GM23338 (cell line): ENCODE data around the gene NEB. TPM values are rescaled to one million over a fixed set of nuclear protein-coding genes. Genes with fewer than 3 reads are reported as not detected.

Source experiments
- ATAC-seq: fragments of 200-7000 bp; cut with Tn5 transposase; 3 replicates; pipeline ENCODE4 v1.9.1; 2020
- DNase-seq: peaks from one replicate; pipeline ENCODE4 v3.0.0-alpha.2; 2015; ENCODE audit warnings: low spot score
- H2AFZ ChIP-seq: fragments of 200-600 bp; sonication (generic); 2 replicates; pipeline ENCODE4 v1.8.0; 2016; ENCODE audit warnings: antibody characterized with exemption, mild to moderate bottlenecking, moderate library complexity
- H3F3A ChIP-seq: fragments of 200-600 bp; sonication (generic); replicated peaks from 2 replicates; pipeline ENCODE4 v1.8.0; 2017; ENCODE audit warnings: antibody characterized with exemption, mixed run types, low read depth
- H3K27ac ChIP-seq: fragments of 200-600 bp; sonication (generic); 2 replicates; pipeline ENCODE4 v1.6.1; 2016; ENCODE audit warnings: low read depth
- H3K27me3 ChIP-seq: fragments of 200-600 bp; sonication (generic); 2 replicates; pipeline ENCODE4 v1.8.0; 2016; ENCODE audit warnings: mild to moderate bottlenecking, mixed run types, moderate library complexity; ENCODE audit not compliant: insufficient read depth
- H3K36me3 ChIP-seq: fragments of 200-600 bp; sonication (generic); 2 replicates; pipeline ENCODE4 v1.8.0; 2016; ENCODE audit warnings: mild to moderate bottlenecking; ENCODE audit not compliant: insufficient read depth
- H3K4me1 ChIP-seq: fragments of 200-600 bp; sonication (generic); 2 replicates; pipeline ENCODE4 v1.8.0; 2016; ENCODE audit warnings: mild to moderate bottlenecking, moderate library complexity; ENCODE audit not compliant: insufficient read depth
- H3K4me2 ChIP-seq: fragments of 200-600 bp; sonication (generic); 2 replicates; pipeline ENCODE4 v1.7.1; 2017; ENCODE audit warnings: mixed run types
- H3K4me3 ChIP-seq: fragments of 200-600 bp; sonication (generic); 2 replicates; pipeline ENCODE4 v1.6.1; 2016; ENCODE audit warnings: mixed run types
- H3K79me2 ChIP-seq: fragments of 200-600 bp; sonication (generic); replicated peaks from 2 replicates; pipeline ENCODE4 v1.8.0; 2017; ENCODE audit warnings: mild to moderate bottlenecking; ENCODE audit not compliant: insufficient read depth
- H3K9me2 ChIP-seq: fragments of 200-600 bp; sonication (generic); 2 replicates; pipeline ENCODE4 v1.8.0; 2017; ENCODE audit not compliant: insufficient read depth
- H4K20me1 ChIP-seq: fragments of 200-600 bp; sonication (generic); replicated peaks from 2 replicates; pipeline ENCODE4 v1.8.0; 2017; ENCODE audit warnings: mild to moderate bottlenecking; ENCODE audit not compliant: insufficient read depth
- H3K27ac Mint-ChIP-seq: 2 replicates; pipeline ENCODE4 v1.8.0; 2020; ENCODE audit warnings: inconsistent platforms, mild to moderate bottlenecking, moderate library complexity, mixed read lengths
- H3K27me3 Mint-ChIP-seq: 3 replicates; pipeline ENCODE4 v1.8.0; 2022; ENCODE audit warnings: low read depth, mild to moderate bottlenecking, moderate library complexity, mixed read lengths, inconsistent platforms; ENCODE audit not compliant: insufficient read depth, poor library complexity
- H3K36me3 Mint-ChIP-seq: 3 replicates; pipeline ENCODE4 v1.8.0; 2021; ENCODE audit warnings: low read depth, mild to moderate bottlenecking, inconsistent platforms, moderate library complexity, mixed read lengths
- H3K4me1 Mint-ChIP-seq: 3 replicates; pipeline ENCODE4 v1.8.0; 2020; ENCODE audit warnings: mild to moderate bottlenecking, inconsistent platforms, mixed read lengths
- H3K4me3 Mint-ChIP-seq: 3 replicates; pipeline ENCODE4 v1.8.0; 2021; ENCODE audit warnings: moderate library complexity, mild to moderate bottlenecking, inconsistent platforms, mixed read lengths
- H3K9me3 Mint-ChIP-seq: 3 replicates; pipeline ENCODE4 v1.8.0; 2020; ENCODE audit warnings: moderate library complexity, mild to moderate bottlenecking, inconsistent platforms, mixed read lengths
- CREB1 ChIP-seq: fragments of 250-450 bp; sonication (Bioruptor Pico); IDR thresholded peaks from 2 replicates; pipeline ENCODE4 v1.5.0; 2020; ENCODE audit warnings: low read depth, mild to moderate bottlenecking, moderate library complexity
- CTCF ChIP-seq, 2 experiments: fragments of 200-600 bp in 1 of 2; sonication (generic) in 1 of 2; conservative IDR thresholded peaks; 2 replicates each; pipeline versions ENCODE4 v1.5.1 to v1.6.1; 2016 to 2017; ENCODE audit warnings: antibody characterized with exemption in 2 of 2, low read depth in 2 of 2, mild to moderate bottlenecking in 2 of 2, moderate library complexity in 1 of 2
- ETS1 ChIP-seq: IDR thresholded peaks from 2 replicates; pipeline ENCODE4 v1.6.1; 2016; ENCODE audit warnings: antibody characterized with exemption
- EZH2 ChIP-seq: fragments of 200-600 bp; sonication (generic); IDR thresholded peaks from one replicate; pipeline ENCODE4 v1.8.0; 2017; ENCODE audit warnings: antibody characterized with exemption, mild to moderate bottlenecking, low read depth; ENCODE audit not compliant: unreplicated experiment
- EZH2phosphoT487 ChIP-seq: fragments of 200-600 bp; sonication (generic); IDR thresholded peaks from one replicate; pipeline ENCODE4 v1.8.1; 2018; ENCODE audit warnings: antibody characterized with exemption; ENCODE audit not compliant: unreplicated experiment
- JUNB ChIP-seq: IDR thresholded peaks from one replicate; pipeline ENCODE4 v1.6.1; 2016; ENCODE audit warnings: antibody characterized with exemption; ENCODE audit not compliant: unreplicated experiment
- NANOG ChIP-seq: IDR thresholded peaks from 2 replicates; pipeline ENCODE4 v1.6.1; 2016; ENCODE audit warnings: antibody characterized with exemption, borderline replicate concordance
- POLR2AphosphoS5 ChIP-seq: IDR thresholded peaks from 2 replicates; pipeline ENCODE4 v1.6.1; 2016; ENCODE audit warnings: antibody characterized with exemption, low read depth
- REST ChIP-seq: IDR thresholded peaks from one replicate; pipeline ENCODE4 v1.6.1; 2018; ENCODE audit warnings: antibody characterized with exemption; ENCODE audit not compliant: unreplicated experiment
- STAT1 ChIP-seq: IDR thresholded peaks from one replicate; pipeline ENCODE4 v1.6.1; 2016; ENCODE audit warnings: antibody characterized with exemption; ENCODE audit not compliant: unreplicated experiment
- ZNF114 ChIP-seq: fragments of 250-450 bp; sonication (Bioruptor Pico); IDR thresholded peaks from 2 replicates; pipeline ENCODE4 v1.5.0; 2020; ENCODE audit warnings: mild to moderate bottlenecking, moderate library complexity
- ZNF331 ChIP-seq: fragments of 250-450 bp; sonication (Bioruptor Pico); IDR thresholded peaks from 2 replicates; pipeline ENCODE4 v1.5.0; 2020; ENCODE audit warnings: low read depth, mild to moderate bottlenecking, moderate library complexity
- ZNF462 ChIP-seq: fragments of 250-450 bp; sonication (Bioruptor Pico); IDR thresholded peaks from 2 replicates; pipeline ENCODE4 v1.5.0; 2020; ENCODE audit warnings: mild to moderate bottlenecking, moderate library complexity
- polyA plus RNA-seq: library from polyadenylated mRNA; unstranded; fragments of >200 nt; fragmentation: Nextera tagmentation; extraction: Ambion mirVana; gene quantifications from 2 replicates; pipeline ENCODE4 v1.2.1, GENCODE V29; 2016
- total RNA-seq: library from RNA; depleted of rRNA; stranded (reverse); fragments of >200 nt; shearing (Covaris generic); gene quantifications from 2 replicates; pipeline ENCODE4 v1.2.3, GENCODE V29; 2014

Gene NEB
- total and polyA plus RNA-seq, 2 experiments from 2014 or later, result 6.2 to 13.7 TPM

GRCh38 chr2:151783133-151783520, 48.9 kb upstream of the NEB start:
- Histone ChIP-seq H3K79me2 (no peaks in the 10 kb centered on the region), H3F3A (no peaks in the 10 kb centered on the region), H3K36me3 (peaks cover 4% of the 10 kb centered on the region; the same call in 1 of the 2 replicates), H3K9me2 (no peaks in the 10 kb centered on the region), H3K27me3 (no peaks in the 10 kb centered on the region), H3K27ac (no peak overlapping the region), H2AFZ (no peak overlapping the region), H3K4me2 (no peak overlapping the region), H4K20me1 (no peaks in the 10 kb centered on the region), H3K4me1 (peaks cover 8% of the 10 kb centered on the region; the same call in 1 of the 2 replicates), H3K4me3 (no peak overlapping the region)
- no peak for DNase-seq
- TF ChIP-seq EZH2phosphoT487, result no peak
- TF ChIP-seq ZNF114 (CRISPR knock-in tag), result no peak
- TF ChIP-seq ETS1, result no peak
- TF ChIP-seq POLR2AphosphoS5, result no peak
- no peak for TF ChIP-seq CTCF (conservative IDR thresholded peaks at IDR 0.05; ENCODE audit: low read depth in 2 of 2)
- TF ChIP-seq REST, result no peak
- TF ChIP-seq ZNF331 (CRISPR knock-in tag), result no peak
- TF ChIP-seq NANOG, result no peak
- TF ChIP-seq EZH2, result no peak
- TF ChIP-seq STAT1, result no peak
- no peak for TF ChIP-seq ZNF462
- no peak for TF ChIP-seq CREB1 (CRISPR knock-in tag)
- TF ChIP-seq JUNB, result no peak
- Mint-ChIP-seq H3K27ac (no peak overlapping the region), H3K36me3 (peaks cover 18% of the 10 kb centered on the region), H3K9me3 (peaks cover 6% of the 10 kb centered on the region; the same call in 1 of the 3 replicates), H3K27me3 (no peaks in the 10 kb centered on the region), H3K4me1 (peaks cover 6% of the 10 kb centered on the region; the same call in 2 of the 3 replicates), H3K4me3 (no peak overlapping the region)
- no peak for ATAC-seq
